ENCODE measurements around the gene APOE. TPM values are rescaled to one million over a fixed set of nuclear protein-coding genes. Genes with fewer than 3 reads are reported as not detected.

The APOE gene
- total RNA-seq, 1 experiment from 2014 or later, result 530 TPM

GRCh38 chr19:44954278-44954648 lies 48.7 kb downstream of the APOE start:
- H3K27ac ChIP-seq (ENCODE audit: insufficient read length, low read depth, low read length), result peak overlapping the region; percentile 29
- no peak overlapping the region for H3K18ac ChIP-seq (ENCODE audit: insufficient read length, low read depth, low read length)
- TF ChIP-seq, protein P1, sequence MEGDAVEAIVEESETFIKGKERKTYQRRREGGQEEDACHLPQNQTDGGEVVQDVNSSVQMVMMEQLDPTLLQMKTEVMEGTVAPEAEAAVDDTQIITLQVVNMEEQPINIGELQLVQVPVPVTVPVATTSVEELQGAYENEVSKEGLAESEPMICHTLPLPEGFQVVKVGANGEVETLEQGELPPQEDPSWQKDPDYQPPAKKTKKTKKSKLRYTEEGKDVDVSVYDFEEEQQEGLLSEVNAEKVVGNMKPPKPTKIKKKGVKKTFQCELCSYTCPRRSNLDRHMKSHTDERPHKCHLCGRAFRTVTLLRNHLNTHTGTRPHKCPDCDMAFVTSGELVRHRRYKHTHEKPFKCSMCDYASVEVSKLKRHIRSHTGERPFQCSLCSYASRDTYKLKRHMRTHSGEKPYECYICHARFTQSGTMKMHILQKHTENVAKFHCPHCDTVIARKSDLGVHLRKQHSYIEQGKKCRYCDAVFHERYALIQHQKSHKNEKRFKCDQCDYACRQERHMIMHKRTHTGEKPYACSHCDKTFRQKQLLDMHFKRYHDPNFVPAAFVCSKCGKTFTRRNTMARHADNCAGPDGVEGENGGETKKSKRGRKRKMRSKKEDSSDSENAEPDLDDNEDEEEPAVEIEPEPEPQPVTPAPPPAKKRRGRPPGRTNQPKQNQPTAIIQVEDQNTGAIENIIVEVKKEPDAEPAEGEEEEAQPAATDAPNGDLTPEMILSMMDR (conservative IDR thresholded peaks at IDR 0.05), result no peak
- no peak overlapping the region for H4K91ac ChIP-seq (ENCODE audit: insufficient read length, low read depth, low read length)
- H3K4ac ChIP-seq (ENCODE audit: low read depth, low read length), result no peak overlapping the region
- Mint-ChIP-seq H3K27ac (peak overlapping the region; percentile 100), H3K9me3 (no peaks in the 10 kb centered on the region; a peak in 1 of 5 replicates), H3K4me1 (peaks cover 17 to 30% of the 10 kb centered on the region in 2 experiments), H3K27me3 (ENCODE audit: low read depth) (peaks cover 2% of the 10 kb centered on the region; the same call in 1 of the 2 replicates), H3K4me3 (peak overlapping the region; percentile 97 to 100), H3K36me3 (ENCODE audit: insufficient read depth in 1 of 3, low read depth in 3 of 3) (peaks cover 0 to 9% (median 5%) of the 10 kb centered on the region in 3 experiments; a peak in 6 of 7 replicates)
- no peak overlapping the region for H2BK120ac ChIP-seq (ENCODE audit: low read depth, low read length, poor library complexity, severe bottlenecking)
- no peaks in the 10 kb centered on the region for H3K27me3 ChIP-seq (ENCODE audit: insufficient read depth, low read length)
- no peak overlapping the region for H2BK15ac ChIP-seq (ENCODE audit: low read depth, low read length)
- peaks cover 6% of the 10 kb centered on the region for H4K20me1 ChIP-seq (ENCODE audit: control insufficient read depth, insufficient read depth, insufficient read length)
- no peak overlapping the region for H2AK5ac ChIP-seq (ENCODE audit: insufficient read length, low read length)
- H3K14ac ChIP-seq (ENCODE audit: insufficient read depth, low read length), result no peak overlapping the region
- peak overlapping the region; percentile 55 for H2BK5ac ChIP-seq (ENCODE audit: insufficient read length, low read length)
- H3K79me2 ChIP-seq (ENCODE audit: insufficient read depth, low read length), result peaks cover 28% of the 10 kb centered on the region; the same call in 1 of the 2 replicates
- H3K9me3 ChIP-seq (ENCODE audit: control insufficient read depth, low read depth, low read length), result no peaks in the 10 kb centered on the region
- peak overlapping the region; percentile 63 for H2AFZ ChIP-seq (ENCODE audit: low read length)
- H3K79me1 ChIP-seq (ENCODE audit: insufficient read depth, low read depth, low read length, poor library complexity, severe bottlenecking), result peaks cover 8% of the 10 kb centered on the region
- no peak overlapping the region for H4K5ac ChIP-seq (ENCODE audit: insufficient read length, low read depth, low read length)
- peaks cover 10% of the 10 kb centered on the region for H3K23me2 ChIP-seq (ENCODE audit: insufficient read length, low read depth, low read length, poor library complexity, severe bottlenecking)
- no peaks in the 10 kb centered on the region for H3K4me1 ChIP-seq (ENCODE audit: insufficient read depth, low read length)
- no peak overlapping the region for H3K23ac ChIP-seq (ENCODE audit: insufficient read length, low read depth, low read length)
- H4K8ac ChIP-seq (replicated peaks; ENCODE audit: insufficient read length, low read depth, low read length), result no peak overlapping the region
- WGBS (ENCODE audit: extremely low coverage, insufficient read length, low lambda C conversion rate), result no CpG with 5 or more reads among the region's 13 CpGs
- H2BK20ac ChIP-seq (ENCODE audit: low read depth, low read length, poor library complexity, severe bottlenecking), result no peak overlapping the region
- no peak overlapping the region for H3T11ph ChIP-seq (ENCODE audit: low read length)
- no peak overlapping the region for H2BK12ac ChIP-seq (ENCODE audit: insufficient read length, low read depth, low read length)
- peak overlapping the region; percentile 93 for H3K4me2 ChIP-seq (ENCODE audit: insufficient read depth, insufficient read length, low read length)
- no peak overlapping the region for H3K56ac ChIP-seq (ENCODE audit: insufficient read length, low read depth, low read length)
- peak overlapping the region; percentile 99 for H3K9ac ChIP-seq (ENCODE audit: extremely low read depth, insufficient read length, low read length)
- no peak for DNase-seq
